HEK293 (cell line): ENCODE results near the gene STX4.

Experiments
- KLF10 ChIP-seq: fragments of 450-650 bp; IDR thresholded peaks from 2 replicates; pipeline ENCODE4 v1.5.1; 2018; ENCODE audit warnings: missing biosample characterization, mild to moderate bottlenecking, missing genetic modification characterization
- KLF17 ChIP-seq: fragments of 450-650 bp; formaldehyde crosslinking; IDR thresholded peaks from 2 replicates; pipeline ENCODE4 v1.5.1; 2016; ENCODE audit warnings: missing biosample characterization, missing genetic modification characterization
- RBAK ChIP-seq: fragments of 450-650 bp; formaldehyde crosslinking; IDR thresholded peaks from 2 replicates; pipeline ENCODE4 v1.5.1; 2016; ENCODE audit warnings: missing biosample characterization, missing genetic modification characterization
- ZNF132 ChIP-seq: fragments of 450-650 bp; formaldehyde crosslinking; IDR thresholded peaks from 2 replicates; pipeline ENCODE4 v1.5.1; 2017; ENCODE audit warnings: missing biosample characterization, missing genetic modification characterization, borderline replicate concordance
- ZNF133 ChIP-seq: fragments of 450-650 bp; formaldehyde crosslinking; IDR thresholded peaks from 2 replicates; pipeline ENCODE4 v1.5.1; 2016; ENCODE audit warnings: missing biosample characterization, missing genetic modification characterization
- ZNF146 ChIP-seq: fragments of 450-650 bp; formaldehyde crosslinking; IDR thresholded peaks from 2 replicates; pipeline ENCODE4 v1.5.1; 2016; ENCODE audit warnings: missing biosample characterization, missing genetic modification characterization
- ZNF148 ChIP-seq: fragments of 450-650 bp; formaldehyde crosslinking; IDR thresholded peaks from 2 replicates; pipeline ENCODE4 v1.5.0; 2017; ENCODE audit warnings: missing biosample characterization, missing genetic modification characterization, borderline replicate concordance
- ZNF19 ChIP-seq: fragments of 450-650 bp; formaldehyde crosslinking; IDR thresholded peaks from 2 replicates; pipeline ENCODE4; 2016; ENCODE audit warnings: missing biosample characterization, missing genetic modification characterization, low read depth
- ZNF335 ChIP-seq: fragments of 450-650 bp; formaldehyde crosslinking; conservative IDR thresholded peaks from 2 replicates; pipeline ENCODE4 v1.5.1; 2016; ENCODE audit warnings: missing biosample characterization, missing genetic modification characterization
- ZNF416 ChIP-seq: fragments of 450-650 bp; formaldehyde crosslinking; IDR thresholded peaks from 2 replicates; pipeline ENCODE4 v1.5.1; 2016; ENCODE audit warnings: missing biosample characterization, missing genetic modification characterization
- ZNF510 ChIP-seq: fragments of 450-650 bp; formaldehyde crosslinking; IDR thresholded peaks from 2 replicates; pipeline ENCODE4 v1.5.1; 2018; ENCODE audit warnings: mild to moderate bottlenecking, missing genetic modification characterization, missing biosample characterization; ENCODE audit not compliant: insufficient replicate concordance
- ZNF521 ChIP-seq: fragments of 450-650 bp; formaldehyde crosslinking; IDR thresholded peaks from 2 replicates; pipeline ENCODE4 v1.5.1; 2017; ENCODE audit warnings: missing biosample characterization, mild to moderate bottlenecking, missing genetic modification characterization
- ZNF558 ChIP-seq: fragments of 450-650 bp; formaldehyde crosslinking; IDR thresholded peaks from 2 replicates; pipeline ENCODE4 v1.5.1; 2016; ENCODE audit warnings: missing biosample characterization, missing genetic modification characterization
- ZNF585B ChIP-seq: fragments of 450-650 bp; formaldehyde crosslinking; IDR thresholded peaks from 2 replicates; pipeline ENCODE4 v1.5.1; 2016; ENCODE audit warnings: missing biosample characterization, missing genetic modification characterization
- ZNF626 ChIP-seq: fragments of 450-650 bp; sonication (Bioruptor Pico); formaldehyde crosslinking; IDR thresholded peaks from 2 replicates; pipeline ENCODE4 v1.5.1; 2018; ENCODE audit warnings: missing biosample characterization, missing genetic modification characterization, inconsistent platforms
- ZNF639 ChIP-seq: fragments of 450-650 bp; formaldehyde crosslinking; IDR thresholded peaks from 2 replicates; pipeline ENCODE4 v1.5.1; 2016; ENCODE audit warnings: missing biosample characterization, missing genetic modification characterization
- ZNF76 ChIP-seq: fragments of 450-650 bp; formaldehyde crosslinking; IDR thresholded peaks from 2 replicates; pipeline ENCODE4; 2016; ENCODE audit warnings: low read depth, missing biosample characterization, missing genetic modification characterization, borderline replicate concordance
- ZNF791 ChIP-seq: fragments of 450-650 bp; formaldehyde crosslinking; IDR thresholded peaks from 2 replicates; pipeline ENCODE4 v1.5.1; 2016; ENCODE audit warnings: missing biosample characterization, missing genetic modification characterization
- ZNF792 ChIP-seq: fragments of 450-650 bp; formaldehyde crosslinking; IDR thresholded peaks from 2 replicates; pipeline ENCODE4 v1.5.1; 2016; ENCODE audit warnings: missing biosample characterization, missing genetic modification characterization
- ZNF830 ChIP-seq: fragments of 450-650 bp; IDR thresholded peaks from 2 replicates; pipeline ENCODE4 v1.5.0; 2018; ENCODE audit warnings: missing biosample characterization, missing genetic modification characterization, low read depth, mild to moderate bottlenecking, moderate library complexity
- ZNF843 ChIP-seq: fragments of 450-650 bp; formaldehyde crosslinking; IDR thresholded peaks from 2 replicates; pipeline ENCODE4 v1.5.1; 2016; ENCODE audit warnings: missing biosample characterization, missing genetic modification characterization
- TF ChIP-seq, protein P1 (sequence below): fragments of 450-650 bp; formaldehyde crosslinking; IDR thresholded peaks from 2 replicates; pipeline ENCODE4 v1.5.1; 2016; ENCODE audit warnings: missing biosample characterization, missing genetic modification characterization
- TF ChIP-seq, protein P2 (sequence below): fragments of 450-650 bp; formaldehyde crosslinking; IDR thresholded peaks from 2 replicates; pipeline ENCODE4 v1.5.1; 2016; ENCODE audit warnings: missing biosample characterization, missing genetic modification characterization
- TF ChIP-seq, protein P3 (sequence below): fragments of 450-650 bp; formaldehyde crosslinking; IDR thresholded peaks from 2 replicates; pipeline ENCODE4 v1.5.1; 2017; ENCODE audit warnings: missing biosample characterization, missing genetic modification characterization
- TF ChIP-seq, protein P4 (sequence below): fragments of 450-650 bp; formaldehyde crosslinking; IDR thresholded peaks from 2 replicates; pipeline ENCODE4 v1.5.1; 2016; ENCODE audit warnings: missing biosample characterization, missing genetic modification characterization
- TF ChIP-seq, protein P5 (sequence below): fragments of 450-650 bp; formaldehyde crosslinking; IDR thresholded peaks from 2 replicates; pipeline ENCODE4 v1.5.1; 2016; ENCODE audit warnings: missing biosample characterization, missing genetic modification characterization

Gene STX4

GRCh38 chr16:31032736-31033708, at the start of gene STX4 (continued):
- peak; percentile 94 for TF ChIP-seq ZNF639 (tag by site-specific recombination)
- no peak for TF ChIP-seq ZNF132 (tag by site-specific recombination)
- TF ChIP-seq KLF17 (tag by site-specific recombination): peak; percentile 91
- 0 out of 2 replicates have a peak, but pooled peaks have one; percentile 36 for TF ChIP-seq ZNF133
- TF ChIP-seq ZNF416 (tag by site-specific recombination): no peak
- TF ChIP-seq ZNF792 (tag by site-specific recombination): no peak
- TF ChIP-seq ZNF791 (tag by site-specific recombination): no peak
- TF ChIP-seq ZNF843 (tag by site-specific recombination): peak; percentile 85
- no peak for TF ChIP-seq ZNF626 (tag by site-specific recombination)
- TF ChIP-seq, protein P1, sequence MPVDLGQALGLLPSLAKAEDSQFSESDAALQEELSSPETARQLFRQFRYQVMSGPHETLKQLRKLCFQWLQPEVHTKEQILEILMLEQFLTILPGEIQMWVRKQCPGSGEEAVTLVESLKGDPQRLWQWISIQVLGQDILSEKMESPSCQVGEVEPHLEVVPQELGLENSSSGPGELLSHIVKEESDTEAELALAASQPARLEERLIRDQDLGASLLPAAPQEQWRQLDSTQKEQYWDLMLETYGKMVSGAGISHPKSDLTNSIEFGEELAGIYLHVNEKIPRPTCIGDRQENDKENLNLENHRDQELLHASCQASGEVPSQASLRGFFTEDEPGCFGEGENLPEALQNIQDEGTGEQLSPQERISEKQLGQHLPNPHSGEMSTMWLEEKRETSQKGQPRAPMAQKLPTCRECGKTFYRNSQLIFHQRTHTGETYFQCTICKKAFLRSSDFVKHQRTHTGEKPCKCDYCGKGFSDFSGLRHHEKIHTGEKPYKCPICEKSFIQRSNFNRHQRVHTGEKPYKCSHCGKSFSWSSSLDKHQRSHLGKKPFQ: no peak
- TF ChIP-seq, protein P2, sequence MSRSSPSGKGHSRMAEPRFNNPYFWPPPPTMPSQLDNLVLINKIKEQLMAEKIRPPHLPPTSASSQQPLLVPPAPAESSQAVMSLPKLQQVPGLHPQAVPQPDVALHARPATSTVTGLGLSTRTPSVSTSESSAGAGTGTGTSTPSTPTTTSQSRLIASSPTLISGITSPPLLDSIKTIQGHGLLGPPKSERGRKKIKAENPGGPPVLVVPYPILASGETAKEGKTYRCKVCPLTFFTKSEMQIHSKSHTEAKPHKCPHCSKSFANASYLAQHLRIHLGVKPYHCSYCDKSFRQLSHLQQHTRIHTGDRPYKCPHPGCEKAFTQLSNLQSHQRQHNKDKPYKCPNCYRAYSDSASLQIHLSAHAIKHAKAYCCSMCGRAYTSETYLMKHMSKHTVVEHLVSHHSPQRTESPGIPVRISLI (tag by site-specific recombination): peak; percentile 42; the same call in 1 of the 2 replicates
- TF ChIP-seq, protein P3, sequence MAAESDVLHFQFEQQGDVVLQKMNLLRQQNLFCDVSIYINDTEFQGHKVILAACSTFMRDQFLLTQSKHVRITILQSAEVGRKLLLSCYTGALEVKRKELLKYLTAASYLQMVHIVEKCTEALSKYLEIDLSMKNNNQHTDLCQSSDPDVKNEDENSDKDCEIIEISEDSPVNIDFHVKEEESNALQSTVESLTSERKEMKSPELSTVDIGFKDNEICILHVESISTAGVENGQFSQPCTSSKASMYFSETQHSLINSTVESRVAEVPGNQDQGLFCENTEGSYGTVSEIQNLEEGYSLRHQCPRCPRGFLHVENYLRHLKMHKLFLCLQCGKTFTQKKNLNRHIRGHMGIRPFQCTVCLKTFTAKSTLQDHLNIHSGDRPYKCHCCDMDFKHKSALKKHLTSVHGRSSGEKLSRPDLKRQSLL (tag by site-specific recombination): no peak
- no peak for TF ChIP-seq ZNF510 (tag by site-specific recombination)
- TF ChIP-seq ZNF335 (tag by site-specific recombination): peak; percentile 96
- no peak for TF ChIP-seq ZNF585B (tag by site-specific recombination)
- TF ChIP-seq ZNF558: peak; percentile 28; the same call in 1 of the 2 replicates
- TF ChIP-seq KLF10 (tag by site-specific recombination): peak; percentile 71; the same call in 1 of the 2 replicates
- TF ChIP-seq, protein P4, sequence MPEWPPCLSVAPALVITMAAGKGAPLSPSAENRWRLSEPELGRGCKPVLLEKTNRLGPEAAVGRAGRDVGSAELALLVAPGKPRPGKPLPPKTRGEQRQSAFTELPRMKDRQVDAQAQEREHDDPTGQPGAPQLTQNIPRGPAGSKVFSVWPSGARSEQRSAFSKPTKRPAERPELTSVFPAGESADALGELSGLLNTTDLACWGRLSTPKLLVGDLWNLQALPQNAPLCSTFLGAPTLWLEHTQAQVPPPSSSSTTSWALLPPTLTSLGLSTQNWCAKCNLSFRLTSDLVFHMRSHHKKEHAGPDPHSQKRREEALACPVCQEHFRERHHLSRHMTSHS (tag by site-specific recombination): peak; percentile 56; the same call in 1 of the 2 replicates
- TF ChIP-seq ZNF830 (tag by site-specific recombination): no peak
- no peak for TF ChIP-seq ZNF19 (tag by site-specific recombination)
- peak; percentile 39; the same call in 1 of the 2 replicates for TF ChIP-seq ZNF146 (tag by site-specific recombination)
- no peak for TF ChIP-seq RBAK (tag by site-specific recombination)
- TF ChIP-seq ZNF521 (tag by site-specific recombination): no peak
- 0 out of 2 replicates have a peak, but pooled peaks have one; percentile 28 for TF ChIP-seq ZNF148 (tag by site-specific recombination)
- TF ChIP-seq, protein P5, sequence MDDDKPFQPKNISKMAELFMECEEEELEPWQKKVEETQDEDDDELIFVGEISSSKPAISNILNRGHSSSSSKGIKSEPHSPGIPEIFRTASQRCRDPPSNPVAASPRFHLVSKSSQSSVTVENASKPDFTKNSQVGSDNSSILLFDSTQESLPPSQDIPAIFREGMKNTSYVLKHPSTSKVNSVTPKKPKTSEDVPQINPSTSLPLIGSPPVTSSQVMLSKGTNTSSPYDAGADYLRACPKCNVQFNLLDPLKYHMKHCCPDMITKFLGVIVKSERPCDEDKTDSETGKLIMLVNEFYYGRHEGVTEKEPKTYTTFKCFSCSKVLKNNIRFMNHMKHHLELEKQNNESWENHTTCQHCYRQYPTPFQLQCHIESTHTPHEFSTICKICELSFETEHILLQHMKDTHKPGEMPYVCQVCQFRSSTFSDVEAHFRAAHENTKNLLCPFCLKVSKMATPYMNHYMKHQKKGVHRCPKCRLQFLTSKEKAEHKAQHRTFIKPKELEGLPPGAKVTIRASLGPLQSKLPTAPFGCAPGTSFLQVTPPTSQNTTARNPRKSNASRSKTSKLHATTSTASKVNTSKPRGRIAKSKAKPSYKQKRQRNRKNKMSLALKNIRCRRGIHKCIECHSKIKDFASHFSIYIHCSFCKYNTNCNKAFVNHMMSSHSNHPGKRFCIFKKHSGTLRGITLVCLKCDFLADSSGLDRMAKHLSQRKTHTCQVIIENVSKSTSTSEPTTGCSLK (tag by site-specific recombination): no peak
- peak; percentile 89 for TF ChIP-seq ZNF76 (tag by site-specific recombination)
